ENCODE data around the gene AKAP3. TPM values are rescaled to one million over a fixed set of nuclear protein-coding genes. Genes with fewer than 3 reads are reported as not detected.

The AKAP3 gene
- polyA plus RNA-seq, 1 donor (not counting 4 experiments of a cell fraction or from before 2014, with no cell fraction given) = 0.72 TPM

- Histone ChIP-seq H3K27ac (ENCODE audit: control insufficient read depth, insufficient read depth, low read length) (no peak overlapping the region), H3K9me3 (ENCODE audit: control insufficient read depth, low read depth, low read length) (no peaks in the 10 kb centered on the region), H3K4me3 (ENCODE audit: control insufficient read depth in 2 of 3, extremely low read depth in 1 of 3, insufficient read depth in 2 of 3, low read depth in 1 of 3, low read length in 3 of 3) (no peak overlapping the region), H3K36me3 (ENCODE audit: control insufficient read depth in 2 of 2, extremely low read depth in 1 of 2, insufficient read depth in 2 of 2, low read length in 2 of 2) (no peaks in the 10 kb centered on the region), H3K9ac (ENCODE audit: control insufficient read depth, extremely low read depth, insufficient read depth, low read length) (no peak overlapping the region), H2AFZ (ENCODE audit: control insufficient read depth, low read length) (no peak overlapping the region), H3K4me1 (ENCODE audit: control insufficient read depth, extremely low read depth, insufficient read depth, low read length) (no peaks in the 10 kb centered on the region), H4K20me1 (ENCODE audit: control insufficient read depth, extremely low read depth, insufficient read depth, low read length) (no peaks in the 10 kb centered on the region), H3K27me3 (ENCODE audit: control insufficient read depth, extremely low read depth, insufficient read depth, low read length) (peaks cover 16% of the 10 kb centered on the region), H3K9me1 (ENCODE audit: control insufficient read depth, extremely low read depth, insufficient read depth, low read length) (no peaks in the 10 kb centered on the region), H3K4me2 (ENCODE audit: control insufficient read depth, extremely low read depth, insufficient read depth, low read depth, low read length) (no peak overlapping the region), H3K79me2 (ENCODE audit: control insufficient read depth, insufficient read depth, low read length) (no peaks in the 10 kb centered on the region)
- dilution Hi-C loops (cut with MboI; ENCODE audit: extremely low pct_ligation_motif_present, low sequenced_read_pairs) = no loop called here
- no peak for TF ChIP-seq CTCF (optimal IDR thresholded peaks at IDR 0.05 in 1 of 3, IDR thresholded peaks at IDR 0.05 in 1 of 3, conservative IDR thresholded peaks at IDR 0.05 in 1 of 3; ENCODE audit: extremely low read depth in 1 of 3, insufficient read depth in 2 of 3, low read length in 3 of 3)
- TF ChIP-seq EZH2 (IDR thresholded peaks at IDR 0.05; ENCODE audit: low read length) = no peak
- DNase-seq (ENCODE audit: low read depth, low spot score) (no peak), FAIRE-seq (no peak)
Observed at GRCh38 chr12:4589941-4590340, 58.9 kb downstream of the AKAP3 start.

DNA sequence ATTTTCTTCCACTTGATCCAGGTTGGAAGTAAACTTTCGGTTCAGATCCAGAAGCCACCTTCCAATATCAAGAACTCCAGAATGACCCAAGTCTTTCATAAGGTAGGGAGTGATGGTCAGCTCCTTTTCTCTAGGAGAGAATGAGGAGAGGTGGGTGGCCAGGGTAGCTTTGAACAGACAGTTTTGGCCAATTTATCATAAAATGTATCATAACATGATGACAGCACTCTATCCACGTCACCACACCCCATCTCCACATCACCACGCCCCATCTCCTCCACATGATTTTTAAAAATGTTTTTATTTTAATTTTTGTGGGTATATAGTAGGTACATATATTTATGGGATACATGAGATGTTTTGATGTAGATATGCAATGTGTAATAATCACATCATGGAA lies 59.9 kb downstream of the AKAP3 start:
- dilution Hi-C loops (cut with MboI; ENCODE audit: extremely low pct_ligation_motif_present, low sequenced_read_pairs) = no loop called here
- no peaks in the 10 kb centered on the region for H3K79me2 ChIP-seq (ENCODE audit: control insufficient read depth, insufficient read depth, low read length)
- no peak overlapping the region for H3K9ac ChIP-seq (ENCODE audit: control insufficient read depth, extremely low read depth, insufficient read depth, low read length)
- H3K27me3 ChIP-seq (ENCODE audit: control insufficient read depth, extremely low read depth, insufficient read depth, low read length) = peaks cover 11% of the 10 kb centered on the region
- no peak for TF ChIP-seq CTCF (optimal IDR thresholded peaks at IDR 0.05 in 1 of 3, IDR thresholded peaks at IDR 0.05 in 1 of 3, conservative IDR thresholded peaks at IDR 0.05 in 1 of 3; ENCODE audit: extremely low read depth in 1 of 3, insufficient read depth in 2 of 3, low read length in 3 of 3)
- TF ChIP-seq EZH2 (IDR thresholded peaks at IDR 0.05; ENCODE audit: low read length) = no peak
- no peaks in the 10 kb centered on the region for H3K9me1 ChIP-seq (ENCODE audit: control insufficient read depth, extremely low read depth, insufficient read depth, low read length)
- H3K27ac ChIP-seq (ENCODE audit: control insufficient read depth, insufficient read depth, low read length) = no peak overlapping the region
- no peaks in the 10 kb centered on the region for H3K4me1 ChIP-seq (ENCODE audit: control insufficient read depth, extremely low read depth, insufficient read depth, low read length)
- H3K9me3 ChIP-seq (ENCODE audit: control insufficient read depth, low read depth, low read length) = no peaks in the 10 kb centered on the region
- H3K4me2 ChIP-seq (ENCODE audit: control insufficient read depth, extremely low read depth, insufficient read depth, low read depth, low read length) = no peak overlapping the region
- H4K20me1 ChIP-seq (ENCODE audit: control insufficient read depth, extremely low read depth, insufficient read depth, low read length) = no peaks in the 10 kb centered on the region
- no peak overlapping the region for H2AFZ ChIP-seq (ENCODE audit: control insufficient read depth, low read length)
- FAIRE-seq (no peak), DNase-seq (ENCODE audit: low read depth, low spot score) (no peak)
- no peaks in the 10 kb centered on the region for H3K36me3 ChIP-seq (ENCODE audit: control insufficient read depth in 2 of 2, extremely low read depth in 1 of 2, insufficient read depth in 2 of 2, low read length in 2 of 2)
- H3K4me3 ChIP-seq (ENCODE audit: control insufficient read depth in 2 of 3, extremely low read depth in 1 of 3, insufficient read depth in 2 of 3, low read depth in 1 of 3, low read length in 3 of 3) = no peak overlapping the region

Data from keratinocyte (primary cell).